AG09319 (cell line): Measurements from ENCODE around the gene ADRB2.

Source experiments
- DNase-seq: peaks from one replicate; pipeline ENCODE4 v3.0.0-alpha.2; 2010; ENCODE audit warnings: low read depth; ENCODE audit errors: extremely low read depth
- CTCF ChIP-seq: IDR thresholded peaks from 2 replicates; pipeline ENCODE4 v1.5.1; 2011; ENCODE audit warnings: low read depth, mild to moderate bottlenecking, inconsistent platforms, low read length, moderate library complexity

ADRB2 gene

GRCh38 chr5:148830211-148830610 is 3.8 kb downstream of the ADRB2 start:
- no peak for TF ChIP-seq CTCF
- no peak for DNase-seq

DNA sequence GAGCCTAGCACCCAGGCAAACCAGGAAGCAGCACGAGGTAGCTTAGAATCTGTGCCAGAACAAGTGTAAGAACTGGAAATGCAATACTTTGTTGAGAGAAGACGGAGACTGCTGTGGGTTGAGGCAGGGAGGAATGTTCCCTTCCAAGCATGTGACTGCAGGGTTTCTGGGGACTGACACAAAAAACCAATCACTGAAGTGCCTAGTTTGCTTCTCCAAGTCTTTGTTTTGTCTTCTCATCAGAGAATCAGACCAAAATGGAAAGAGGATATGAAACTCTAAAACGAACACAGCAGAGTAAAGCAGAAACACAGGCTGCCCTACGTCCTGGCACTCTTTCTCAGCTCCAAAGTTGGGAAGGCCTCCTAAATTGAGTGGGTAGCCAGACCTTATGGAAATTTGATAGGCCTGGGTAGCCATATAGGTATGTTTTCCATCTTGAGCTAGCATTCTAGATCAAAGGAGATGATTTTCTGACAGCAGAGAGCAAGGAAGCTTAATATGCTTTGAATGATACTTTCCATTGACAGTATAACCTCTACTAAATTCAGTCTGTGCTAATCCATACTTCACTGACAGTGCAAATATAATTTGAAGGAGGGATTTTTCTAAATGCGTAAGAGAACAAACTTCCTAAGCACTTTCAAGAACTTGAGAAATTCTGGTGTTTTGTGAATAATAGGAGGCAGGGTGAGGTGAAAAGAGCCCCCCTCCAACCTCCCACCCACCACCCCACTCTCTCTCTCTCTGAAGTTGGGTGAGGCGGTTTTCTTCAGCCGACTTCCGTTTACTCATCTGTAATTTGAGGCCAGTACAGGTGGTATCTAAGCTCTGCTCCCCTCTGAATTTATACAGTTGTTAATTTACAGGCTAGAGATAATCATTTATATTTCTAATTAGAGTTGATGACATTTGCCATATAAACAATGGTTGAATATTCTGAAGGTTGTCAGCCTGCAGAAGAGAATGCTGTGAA is 5.5 kb downstream of the ADRB2 start:
- no peak for DNase-seq
- no peak for TF ChIP-seq CTCF

- TF ChIP-seq CTCF, result no peak
- DNase-seq, result no peak
Measured at GRCh38 chr5:148833122-148833521, 6.7 kb downstream of the ADRB2 start.

DNA sequence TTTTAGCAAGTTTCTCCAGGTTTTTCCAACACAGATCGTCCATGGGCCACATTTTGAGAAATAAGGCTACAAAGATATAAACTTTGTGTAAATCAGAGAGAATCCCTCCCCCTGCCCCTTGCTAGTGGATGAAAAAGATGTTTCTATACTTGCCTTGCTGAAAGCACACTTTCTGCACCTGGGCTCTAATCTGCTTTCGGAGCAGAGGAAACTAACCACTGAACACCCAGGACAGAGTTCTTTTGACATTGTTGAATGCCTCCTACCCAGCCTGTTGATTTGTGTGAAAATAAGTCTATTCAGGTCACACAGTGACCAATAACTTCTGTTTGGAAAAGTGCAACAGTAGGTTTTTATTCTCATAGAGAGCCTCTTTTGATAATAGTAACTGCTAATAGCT is 7.5 kb downstream of the ADRB2 start:
- no peak for DNase-seq

DNA sequence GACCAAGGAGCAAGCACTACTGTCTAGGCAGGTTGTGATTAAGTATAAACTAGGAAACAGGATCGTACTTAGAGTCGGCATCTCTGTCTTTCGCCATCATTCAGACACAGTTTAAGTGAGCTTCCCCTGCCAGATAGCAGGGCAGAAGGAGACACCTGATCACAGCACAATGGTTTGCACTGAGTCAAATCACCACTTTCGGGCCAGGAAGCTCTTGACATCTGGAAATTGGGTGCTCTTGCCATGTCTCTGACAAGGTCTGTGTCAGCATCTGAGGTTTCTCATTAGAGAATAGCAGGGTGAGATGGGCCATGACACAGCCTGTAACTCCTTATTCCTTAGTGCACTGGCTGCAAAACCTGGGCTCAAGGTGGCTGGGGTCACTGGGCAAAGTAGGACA is 8.3 kb downstream of the ADRB2 start:
- DNase-seq, result no peak
- TF ChIP-seq CTCF, result no peak

More for the DNA sequence above, 7.5 kb downstream of the ADRB2 start:
- no peak for TF ChIP-seq CTCF

GRCh38 chr5:148836272-148837250 is 10.2 kb downstream of the ADRB2 start:
- no peak for DNase-seq
- TF ChIP-seq CTCF, result no peak
